ENCODE data around the gene TRIO. TPM values are rescaled to one million over a fixed set of nuclear protein-coding genes. Genes with fewer than 3 reads are reported as not detected.

Gene TRIO
- total RNA-seq, 1 experiment from 2014 or later = 68.4 TPM

DNA sequence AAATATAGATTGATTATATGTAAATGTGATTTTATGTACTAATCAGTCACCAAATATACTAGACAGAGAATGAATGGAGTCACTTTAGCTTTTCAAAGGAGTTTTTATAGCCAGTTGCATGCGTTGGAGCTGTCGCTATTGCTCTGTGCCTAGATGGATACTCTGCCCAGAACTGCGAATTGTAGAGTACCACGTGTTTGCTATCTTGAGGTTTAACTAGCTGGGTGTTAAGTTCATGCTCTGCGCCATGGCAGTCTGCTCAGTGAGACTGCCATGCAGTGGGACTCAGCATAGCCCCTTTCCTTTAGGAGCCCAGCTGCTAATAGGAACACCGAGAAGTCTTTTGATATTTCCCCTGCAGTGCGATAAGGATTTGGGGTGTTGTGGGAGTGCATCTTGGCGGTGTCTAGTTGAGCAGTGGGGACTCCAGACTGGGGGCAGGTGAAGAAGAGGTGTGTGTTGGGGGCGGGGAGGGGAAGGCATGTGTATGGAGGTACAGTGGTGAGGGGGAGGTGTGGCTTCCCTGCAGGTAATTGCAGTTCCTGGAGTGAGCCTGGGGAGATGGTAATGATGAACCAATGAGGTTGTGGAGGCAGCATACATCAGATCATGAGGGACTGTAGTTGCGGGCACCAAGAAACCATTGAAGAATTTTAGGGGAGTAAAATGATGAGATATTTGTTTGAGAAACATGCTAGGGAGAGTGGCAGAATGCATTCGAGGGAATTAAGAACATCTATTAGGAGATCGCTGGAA is 118.9 kb downstream of the TRIO start:
- Histone ChIP-seq H3K27ac (ENCODE audit: low read depth, low read length) (no peak overlapping the region), H3K9ac (ENCODE audit: low read length) (no peak overlapping the region), H3K36me3 (ENCODE audit: control insufficient read depth in 1 of 2, insufficient read depth in 2 of 2, low read length in 2 of 2) (no peaks in the 10 kb centered on the region), H3K4me3 (replicated peaks in 1 of 2; ENCODE audit: low read depth in 1 of 2, low read length in 2 of 2) (no peak overlapping the region), H3K4me1 (ENCODE audit: control insufficient read depth in 1 of 2, insufficient read depth in 2 of 2, low read length in 2 of 2) (peaks cover 25 to 52% of the 10 kb centered on the region in 2 experiments), H3K79me2 (ENCODE audit: insufficient read depth, low read length) (peaks cover 98% of the 10 kb centered on the region), H3K9me2 (ENCODE audit: insufficient read depth) (no peaks in the 10 kb centered on the region), H3K4me2 (ENCODE audit: low read length) (no peak overlapping the region), H4K20me1 (ENCODE audit: insufficient read depth) (no peaks in the 10 kb centered on the region), H2AFZ (ENCODE audit: low read depth, low read length, poor library complexity, severe bottlenecking) (no peak overlapping the region), H3K9me3 (ENCODE audit: control insufficient read depth in 1 of 2, insufficient read depth in 1 of 2, low read depth in 1 of 2, low read length in 2 of 2) (no peaks in the 10 kb centered on the region), H3K27me3 (ENCODE audit: insufficient read depth, low read length) (no peaks in the 10 kb centered on the region)
- CTCF ChIA-PET = no interaction called here
- TF ChIP-seq RAD21 (IDR thresholded peaks at IDR 0.05; ENCODE audit: low read depth) (no peak), JUND (IDR thresholded peaks at IDR 0.05) (no peak), CBX3 (IDR thresholded peaks at IDR 0.05; ENCODE audit: low read depth) (no peak)
- TF ChIP-seq, protein P1, sequence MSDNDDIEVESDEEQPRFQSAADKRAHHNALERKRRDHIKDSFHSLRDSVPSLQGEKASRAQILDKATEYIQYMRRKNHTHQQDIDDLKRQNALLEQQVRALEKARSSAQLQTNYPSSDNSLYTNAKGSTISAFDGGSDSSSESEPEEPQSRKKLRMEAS (IDR thresholded peaks at IDR 0.05) = no peak
- no peak for DNase-seq (ENCODE audit: low read depth, low spot score)
- no TSS peak for BruUV-seq (replicated peaks)
- no peak for ATAC-seq
- RAD21 ChIA-PET (ENCODE audit: low non-redundant PET in 1 of 2, low total read pairs in 2 of 2, uncharacterized antibody in 2 of 2, unreplicated experiment in 2 of 2) = no interaction called here
- intact Hi-C loops (cut with micrococcal nuclease) = no loop called here
- POLR2A ChIA-PET = no interaction called here

DNA sequence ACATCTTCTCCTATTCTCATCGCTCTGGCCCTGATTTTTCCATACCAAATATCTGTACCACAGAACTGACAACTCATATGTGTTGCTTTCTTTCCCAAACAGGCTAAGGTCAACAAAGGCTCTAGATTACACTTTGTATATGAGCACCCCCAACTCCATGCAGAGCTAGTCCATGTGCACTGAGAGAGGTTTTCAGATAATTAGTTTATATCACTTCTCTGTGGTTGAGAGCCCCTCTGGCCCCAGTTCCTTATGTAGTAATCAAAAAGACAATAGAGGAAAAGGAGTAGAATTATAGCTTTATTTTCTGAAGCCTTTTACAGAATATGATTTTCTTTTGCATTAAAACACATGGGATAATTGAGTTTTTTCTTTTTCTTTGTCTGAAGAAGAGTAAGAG is 120.0 kb downstream of the TRIO start:
- intact Hi-C loops (cut with micrococcal nuclease) = no loop called here
- ChIA-PET POLR2A (no interaction called here), CTCF (no interaction called here), RAD21 (ENCODE audit: low non-redundant PET in 1 of 2, low total read pairs in 2 of 2, uncharacterized antibody in 2 of 2, unreplicated experiment in 2 of 2) (no interaction called here)
- no peak for ATAC-seq
- peaks cover 96% of the 10 kb centered on the region for H3K79me2 ChIP-seq (ENCODE audit: insufficient read depth, low read length)
- BruUV-seq (replicated peaks) = no TSS peak
- no peak for DNase-seq (ENCODE audit: low read depth, low spot score)
- H3K9ac ChIP-seq (ENCODE audit: low read length) = 0 out of 2 replicates have a peak overlapping the region, but pooled peaks have one; percentile 25
- H3K9me3 ChIP-seq (ENCODE audit: control insufficient read depth in 1 of 2, insufficient read depth in 1 of 2, low read depth in 1 of 2, low read length in 2 of 2) = no peaks in the 10 kb centered on the region
- H3K9me2 ChIP-seq (ENCODE audit: insufficient read depth) = no peaks in the 10 kb centered on the region
- no peak overlapping the region for H2AFZ ChIP-seq (ENCODE audit: low read depth, low read length, poor library complexity, severe bottlenecking)
- H3K27ac ChIP-seq (ENCODE audit: low read depth, low read length) = no peak overlapping the region
- H3K27me3 ChIP-seq (ENCODE audit: insufficient read depth, low read length) = no peaks in the 10 kb centered on the region
- no peak overlapping the region for H3K4me3 ChIP-seq (replicated peaks in 1 of 2; ENCODE audit: low read depth in 1 of 2, low read length in 2 of 2)
- peaks cover 36 to 63% of the 10 kb centered on the region in 2 experiments for H3K4me1 ChIP-seq (ENCODE audit: control insufficient read depth in 1 of 2, insufficient read depth in 2 of 2, low read length in 2 of 2)
- H4K20me1 ChIP-seq (ENCODE audit: insufficient read depth) = no peaks in the 10 kb centered on the region
- H3K4me2 ChIP-seq (ENCODE audit: low read length) = no peak overlapping the region
- no peaks in the 10 kb centered on the region for H3K36me3 ChIP-seq (ENCODE audit: control insufficient read depth in 1 of 2, insufficient read depth in 2 of 2, low read length in 2 of 2)
- TF ChIP-seq SRF (IDR thresholded peaks at IDR 0.05; ENCODE audit: low read depth) (no peak), SIN3A (IDR thresholded peaks at IDR 0.05; ENCODE audit: low read depth) (no peak), POLR2AphosphoS5 (IDR thresholded peaks at IDR 0.05; ENCODE audit: low read depth, low read length) (no peak), YY1 (IDR thresholded peaks at IDR 0.05; ENCODE audit: extremely low read depth, insufficient replicate concordance, low read depth, low read length) (no peak), FOSL1 (IDR thresholded peaks at IDR 0.05; ENCODE audit: low read depth) (no peak), SP1 (IDR thresholded peaks at IDR 0.05; ENCODE audit: low read depth) (no peak), EGR1 (IDR thresholded peaks at IDR 0.05; ENCODE audit: low read depth) (no peak)
- TF ChIP-seq, protein P2, sequence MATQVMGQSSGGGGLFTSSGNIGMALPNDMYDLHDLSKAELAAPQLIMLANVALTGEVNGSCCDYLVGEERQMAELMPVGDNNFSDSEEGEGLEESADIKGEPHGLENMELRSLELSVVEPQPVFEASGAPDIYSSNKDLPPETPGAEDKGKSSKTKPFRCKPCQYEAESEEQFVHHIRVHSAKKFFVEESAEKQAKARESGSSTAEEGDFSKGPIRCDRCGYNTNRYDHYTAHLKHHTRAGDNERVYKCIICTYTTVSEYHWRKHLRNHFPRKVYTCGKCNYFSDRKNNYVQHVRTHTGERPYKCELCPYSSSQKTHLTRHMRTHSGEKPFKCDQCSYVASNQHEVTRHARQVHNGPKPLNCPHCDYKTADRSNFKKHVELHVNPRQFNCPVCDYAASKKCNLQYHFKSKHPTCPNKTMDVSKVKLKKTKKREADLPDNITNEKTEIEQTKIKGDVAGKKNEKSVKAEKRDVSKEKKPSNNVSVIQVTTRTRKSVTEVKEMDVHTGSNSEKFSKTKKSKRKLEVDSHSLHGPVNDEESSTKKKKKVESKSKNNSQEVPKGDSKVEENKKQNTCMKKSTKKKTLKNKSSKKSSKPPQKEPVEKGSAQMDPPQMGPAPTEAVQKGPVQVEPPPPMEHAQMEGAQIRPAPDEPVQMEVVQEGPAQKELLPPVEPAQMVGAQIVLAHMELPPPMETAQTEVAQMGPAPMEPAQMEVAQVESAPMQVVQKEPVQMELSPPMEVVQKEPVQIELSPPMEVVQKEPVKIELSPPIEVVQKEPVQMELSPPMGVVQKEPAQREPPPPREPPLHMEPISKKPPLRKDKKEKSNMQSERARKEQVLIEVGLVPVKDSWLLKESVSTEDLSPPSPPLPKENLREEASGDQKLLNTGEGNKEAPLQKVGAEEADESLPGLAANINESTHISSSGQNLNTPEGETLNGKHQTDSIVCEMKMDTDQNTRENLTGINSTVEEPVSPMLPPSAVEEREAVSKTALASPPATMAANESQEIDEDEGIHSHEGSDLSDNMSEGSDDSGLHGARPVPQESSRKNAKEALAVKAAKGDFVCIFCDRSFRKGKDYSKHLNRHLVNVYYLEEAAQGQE (IDR thresholded peaks at IDR 0.05; ENCODE audit: low read depth) = no peak
- TF ChIP-seq, protein P3, sequence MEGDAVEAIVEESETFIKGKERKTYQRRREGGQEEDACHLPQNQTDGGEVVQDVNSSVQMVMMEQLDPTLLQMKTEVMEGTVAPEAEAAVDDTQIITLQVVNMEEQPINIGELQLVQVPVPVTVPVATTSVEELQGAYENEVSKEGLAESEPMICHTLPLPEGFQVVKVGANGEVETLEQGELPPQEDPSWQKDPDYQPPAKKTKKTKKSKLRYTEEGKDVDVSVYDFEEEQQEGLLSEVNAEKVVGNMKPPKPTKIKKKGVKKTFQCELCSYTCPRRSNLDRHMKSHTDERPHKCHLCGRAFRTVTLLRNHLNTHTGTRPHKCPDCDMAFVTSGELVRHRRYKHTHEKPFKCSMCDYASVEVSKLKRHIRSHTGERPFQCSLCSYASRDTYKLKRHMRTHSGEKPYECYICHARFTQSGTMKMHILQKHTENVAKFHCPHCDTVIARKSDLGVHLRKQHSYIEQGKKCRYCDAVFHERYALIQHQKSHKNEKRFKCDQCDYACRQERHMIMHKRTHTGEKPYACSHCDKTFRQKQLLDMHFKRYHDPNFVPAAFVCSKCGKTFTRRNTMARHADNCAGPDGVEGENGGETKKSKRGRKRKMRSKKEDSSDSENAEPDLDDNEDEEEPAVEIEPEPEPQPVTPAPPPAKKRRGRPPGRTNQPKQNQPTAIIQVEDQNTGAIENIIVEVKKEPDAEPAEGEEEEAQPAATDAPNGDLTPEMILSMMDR (IDR thresholded peaks at IDR 0.05 in 2 of 3, conservative IDR thresholded peaks at IDR 0.05 in 1 of 3; ENCODE audit: borderline replicate concordance in 1 of 3, insufficient read depth in 1 of 3, low read depth in 2 of 3, low read length in 2 of 3) = no peak
- TF ChIP-seq, protein P1 (IDR thresholded peaks at IDR 0.05) = no peak

Data from HCT116 (cell line).